Measurements from ENCODE around the gene NXPE3.

Gene NXPE3

GRCh38 chr3:101845425-101845824 is 66.4 kb downstream of the NXPE3 start:
- in situ Hi-C loops (cut with HindIII; ENCODE audit: low pct_ligation_motif_present, low pct_unique_long_range_greater_than_20kb, low sequenced_read_pairs) = no loop called here
- DNase-seq = no peak

GRCh38 chr3:101846709-101847108 is 67.7 kb downstream of the NXPE3 start:
- in situ Hi-C loops (cut with HindIII; ENCODE audit: low pct_ligation_motif_present, low pct_unique_long_range_greater_than_20kb, low sequenced_read_pairs) = no loop called here
- no peak for DNase-seq

DNA sequence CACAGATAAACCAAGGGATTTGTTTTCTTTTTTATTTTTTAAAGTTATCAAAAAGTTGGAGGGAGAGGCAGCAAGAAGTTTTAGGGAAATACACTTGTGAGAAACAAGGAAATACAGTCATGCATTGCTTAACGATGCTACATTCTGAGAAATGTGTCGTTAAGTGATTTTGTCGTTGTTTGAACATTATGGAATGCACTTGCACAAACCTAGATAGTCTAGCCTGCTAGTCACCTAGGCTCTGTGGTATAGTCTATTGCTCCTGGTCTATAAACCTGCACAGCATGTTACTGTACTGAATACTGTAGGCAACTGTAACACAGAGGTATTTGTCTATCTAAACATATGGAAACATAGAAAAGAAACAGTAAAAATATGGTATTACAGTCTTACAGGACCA is 68.3 kb downstream of the NXPE3 start:
- DNase-seq = no peak
- in situ Hi-C loops (cut with HindIII; ENCODE audit: low pct_ligation_motif_present, low pct_unique_long_range_greater_than_20kb, low sequenced_read_pairs) = no loop called here

- in situ Hi-C loops (cut with HindIII; ENCODE audit: low pct_ligation_motif_present, low pct_unique_long_range_greater_than_20kb, low sequenced_read_pairs) = no loop called here
- no peak for DNase-seq
Observed at GRCh38 chr3:101848326-101848725, 69.3 kb downstream of the NXPE3 start.

- in situ Hi-C loops (cut with HindIII; ENCODE audit: low pct_ligation_motif_present, low pct_unique_long_range_greater_than_20kb, low sequenced_read_pairs) = no loop called here
- DNase-seq = peak; percentile 90
Observed at GRCh38 chr3:101848754-101849713, 70.0 kb downstream of the NXPE3 start, which contains the start of gene NFKBIZ. Gene NFKBIZ (plus strand): TSS chr3:101849514. CDS start chr3:101849629, 115 bp downstream.

DNA sequence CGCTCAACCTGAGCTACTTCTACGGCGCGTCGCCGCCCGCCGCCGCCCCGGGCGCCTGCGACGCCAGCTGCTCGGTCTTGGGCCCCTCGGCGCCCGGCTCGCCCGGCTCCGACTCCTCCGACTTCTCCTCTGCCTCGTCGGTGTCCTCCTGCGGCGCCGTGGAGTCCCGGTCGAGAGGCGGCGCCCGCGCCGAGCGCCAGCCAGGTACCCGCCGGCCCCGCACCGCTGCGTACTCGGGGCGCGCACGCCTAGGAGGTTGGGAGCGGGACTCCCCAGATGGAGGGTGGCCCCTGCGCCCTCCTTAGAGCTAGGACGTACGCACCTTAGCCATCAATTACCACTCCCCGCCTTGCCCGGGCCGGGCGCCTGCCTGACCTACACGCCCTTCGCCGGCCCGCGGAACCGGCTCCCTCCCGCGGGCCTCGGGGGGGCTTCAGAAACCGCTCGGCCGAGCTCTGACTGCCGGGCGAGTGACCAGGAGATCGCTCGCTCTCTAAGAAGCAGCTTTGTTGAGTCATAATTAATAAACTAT is 70.8 kb downstream of the NXPE3 start:
- DNase-seq = no peak
- in situ Hi-C loops (cut with HindIII; ENCODE audit: low pct_ligation_motif_present, low pct_unique_long_range_greater_than_20kb, low sequenced_read_pairs) = loop anchor here (25.0 kb wide), 1 partner anchor 238 kb away; no protein-coding TSS in a partner anchor

GRCh38 chr3:101850246-101851051 is 71.4 kb downstream of the NXPE3 start:
- no peak for DNase-seq
- in situ Hi-C loops (cut with HindIII; ENCODE audit: low pct_ligation_motif_present, low pct_unique_long_range_greater_than_20kb, low sequenced_read_pairs) = loop anchor here (25.0 kb wide), 1 partner anchor 237 kb away; no protein-coding TSS in a partner anchor

DNA sequence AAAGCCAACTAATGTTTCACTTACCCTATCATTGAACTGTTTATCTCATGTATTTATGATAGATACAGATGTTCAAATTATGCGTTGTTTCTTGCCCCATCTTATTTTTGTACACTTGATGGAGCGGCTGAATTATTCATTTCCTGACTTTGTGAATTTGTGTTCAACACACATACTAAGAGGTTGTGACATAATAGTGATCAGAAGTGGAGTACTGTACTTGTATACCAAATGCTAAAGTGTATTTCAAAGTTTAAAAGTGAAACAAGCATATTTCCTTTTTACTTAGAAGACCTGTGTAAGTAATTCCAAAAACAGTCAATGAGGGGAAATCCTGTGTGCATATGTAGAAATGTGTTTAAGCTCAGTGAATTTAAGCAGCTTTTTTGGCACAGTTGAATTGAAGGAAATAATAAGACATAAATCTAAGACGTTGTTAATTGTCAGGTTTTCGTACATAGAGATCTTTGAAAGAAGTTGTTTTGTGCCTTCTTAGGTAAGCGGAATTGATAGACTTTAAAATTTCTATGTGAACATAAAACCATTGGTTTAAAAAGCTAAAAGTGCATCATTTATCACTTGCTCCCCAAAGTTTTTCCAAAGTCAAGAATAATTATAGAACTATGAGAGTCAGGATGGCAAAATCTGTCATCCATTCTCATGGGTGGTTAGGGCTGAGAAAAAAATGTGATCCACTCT is 72.2 kb downstream of the NXPE3 start:
- no peak for DNase-seq
- in situ Hi-C loops (cut with HindIII; ENCODE audit: low pct_ligation_motif_present, low pct_unique_long_range_greater_than_20kb, low sequenced_read_pairs) = loop anchor here (25.0 kb wide), 1 partner anchor 236 kb away; no protein-coding TSS in a partner anchor

- no peak for DNase-seq
- in situ Hi-C loops (cut with HindIII; ENCODE audit: low pct_ligation_motif_present, low pct_unique_long_range_greater_than_20kb, low sequenced_read_pairs) = loop anchor here (25.0 kb wide), 1 partner anchor 235 kb away; no protein-coding TSS in a partner anchor
Observed at GRCh38 chr3:101851850-101852714, 73.1 kb downstream of the NXPE3 start.

GRCh38 chr3:101852983-101853840 is 74.2 kb downstream of the NXPE3 start:
- in situ Hi-C loops (cut with HindIII; ENCODE audit: low pct_ligation_motif_present, low pct_unique_long_range_greater_than_20kb, low sequenced_read_pairs) = loop anchor here (25.0 kb wide), 1 partner anchor 234 kb away; no protein-coding TSS in a partner anchor
- DNase-seq = no peak

DNA sequence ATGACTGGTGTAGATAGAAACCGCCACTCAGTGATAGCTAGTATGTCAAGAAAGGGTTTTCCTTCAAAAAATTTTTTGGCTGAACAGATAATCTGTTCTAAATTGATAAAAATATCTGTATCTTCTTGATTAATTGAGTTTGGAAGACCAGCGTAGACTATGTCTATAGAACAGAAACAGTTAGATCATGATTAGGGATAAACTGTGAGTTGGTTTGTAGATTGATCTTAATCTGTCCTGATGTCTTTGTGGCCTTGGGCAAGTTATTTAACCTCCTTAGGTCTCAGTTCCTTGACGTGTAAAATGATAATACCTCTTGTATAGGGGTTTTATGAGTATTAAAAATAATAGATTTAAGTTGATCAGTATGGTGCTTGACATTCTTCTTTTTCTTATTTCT is 75.0 kb downstream of the NXPE3 start:
- no peak for DNase-seq
- in situ Hi-C loops (cut with HindIII; ENCODE audit: low pct_ligation_motif_present, low pct_unique_long_range_greater_than_20kb, low sequenced_read_pairs) = loop anchor here (25.0 kb wide), 1 partner anchor 233 kb away; no protein-coding TSS in a partner anchor

- in situ Hi-C loops (cut with HindIII; ENCODE audit: low pct_ligation_motif_present, low pct_unique_long_range_greater_than_20kb, low sequenced_read_pairs) = loop anchor here (25.0 kb wide), 1 partner anchor 233 kb away; no protein-coding TSS in a partner anchor
- DNase-seq = no peak
Observed at GRCh38 chr3:101854608-101855304, 75.7 kb downstream of the NXPE3 start.

DNA sequence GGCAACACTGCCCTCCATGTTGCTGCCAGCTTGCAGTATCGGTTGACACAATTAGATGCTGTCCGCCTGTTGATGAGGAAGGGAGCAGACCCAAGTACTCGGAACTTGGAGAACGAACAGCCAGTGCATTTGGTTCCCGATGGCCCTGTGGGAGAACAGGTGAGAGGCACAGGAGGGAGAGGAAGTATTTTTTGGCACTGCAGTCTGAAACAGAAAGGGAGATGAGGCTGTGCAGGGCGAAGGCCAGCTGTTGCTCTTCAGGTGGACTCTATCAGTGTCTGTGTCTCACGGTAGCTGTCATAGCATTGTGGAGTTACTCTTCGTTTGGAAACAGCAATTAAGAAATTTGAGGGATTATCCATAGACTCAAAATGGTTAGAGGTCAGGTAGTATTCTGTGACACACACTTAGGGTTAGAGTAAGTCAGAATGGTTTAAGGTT is 78.3 kb downstream of the NXPE3 start:
- in situ Hi-C loops (cut with HindIII; ENCODE audit: low pct_ligation_motif_present, low pct_unique_long_range_greater_than_20kb, low sequenced_read_pairs) = loop anchor here (25.0 kb wide), 1 partner anchor 230 kb away; no protein-coding TSS in a partner anchor
- DNase-seq = no peak

DNA sequence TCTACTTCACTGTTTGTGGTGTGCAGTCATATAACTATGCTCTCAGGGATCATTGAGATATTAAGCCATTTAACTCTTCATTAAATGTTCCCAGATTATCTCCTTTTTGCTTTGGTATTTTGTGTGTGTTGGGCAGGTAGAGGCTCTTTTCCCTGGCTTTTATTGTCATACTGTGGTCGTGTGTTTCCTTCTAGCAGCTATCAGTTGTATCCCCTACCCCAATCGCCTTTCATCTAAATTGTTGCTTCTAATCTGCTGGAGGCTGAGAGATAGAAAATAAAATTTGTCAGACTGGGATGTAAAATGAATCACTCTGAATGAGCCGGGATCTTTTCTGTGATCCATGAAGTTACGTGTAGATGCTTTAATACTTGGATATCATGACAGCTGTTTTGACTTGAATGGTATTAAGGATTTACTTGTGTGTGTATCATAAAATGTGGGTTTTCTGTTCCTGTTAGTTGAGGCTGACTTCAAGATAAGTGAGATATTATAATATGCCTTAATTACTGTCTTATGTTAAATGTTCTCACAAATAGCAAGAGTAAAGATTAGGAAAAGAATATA is 79.5 kb downstream of the NXPE3 start:
- no peak for DNase-seq
- in situ Hi-C loops (cut with HindIII; ENCODE audit: low pct_ligation_motif_present, low pct_unique_long_range_greater_than_20kb, low sequenced_read_pairs) = loop anchor here (25.0 kb wide), 1 partner anchor 229 kb away; no protein-coding TSS in a partner anchor

DNA sequence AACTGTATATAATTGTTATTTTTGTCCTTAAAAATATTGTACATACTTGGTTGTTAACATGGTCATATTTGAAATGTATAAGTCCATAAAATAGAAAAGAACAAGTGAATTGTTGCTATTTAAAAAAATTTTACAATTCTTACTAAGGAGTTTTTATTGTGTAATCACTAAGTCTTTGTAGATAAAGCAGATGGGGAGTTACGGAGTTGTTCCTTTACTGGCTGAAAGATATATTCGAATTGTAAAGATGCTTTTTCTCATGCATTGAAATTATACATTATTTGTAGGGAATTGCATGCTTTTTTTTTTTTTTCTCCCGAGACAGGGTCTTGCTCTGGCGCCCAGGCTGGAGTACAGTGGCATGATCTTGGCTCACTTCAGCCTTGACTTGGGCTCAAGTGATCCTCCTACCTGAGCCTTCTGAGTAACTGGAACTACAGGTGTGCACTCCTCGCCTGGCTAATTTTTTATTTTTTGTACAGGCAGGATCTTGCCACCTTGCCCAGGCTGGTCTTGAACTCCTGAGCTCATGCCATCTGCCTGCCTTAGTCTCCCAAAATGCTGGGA is 81.0 kb downstream of the NXPE3 start:
- DNase-seq = peak; percentile 6
- in situ Hi-C loops (cut with HindIII; ENCODE audit: low pct_ligation_motif_present, low pct_unique_long_range_greater_than_20kb, low sequenced_read_pairs) = loop anchor here (25.0 kb wide), 1 partner anchor 227 kb away; no protein-coding TSS in a partner anchor

All from ACHN (cell line).